Tibial nerve (tissue), 4 donors: Measurements from ENCODE around the gene CDH26.

ENCODE experiments used
- CTCF ChIP-seq, 5 experiments: fragments of 200-600 bp in 3 of 5; fragments of 450-650 bp in 2 of 5; sonication (generic) in 3 of 5; IDR thresholded peaks; one replicate each; pipeline ENCODE4 v1.5.1; 2016 to 2019; ENCODE audit warnings: antibody characterized with exemption in 5 of 5, mild to moderate bottlenecking in 3 of 5, moderate library complexity in 2 of 5
- EP300 ChIP-seq, 2 donors: sonication (generic); formaldehyde crosslinking; IDR thresholded peaks; one replicate each; pipeline ENCODE4 v1.6.1; 2017; ENCODE audit warnings: antibody characterized with exemption in 2 of 2, mild to moderate bottlenecking in 1 of 2
- POLR2A ChIP-seq, 2 donors: fragments of 450-650 bp; IDR thresholded peaks; one replicate each; pipeline ENCODE4 v1.6.1; 2017; ENCODE audit warnings: antibody characterized with exemption in 2 of 2, mild to moderate bottlenecking in 2 of 2, moderate library complexity in 2 of 2

GRCh38 chr20:59932616-59933295 is 25.5 kb upstream of the CDH26 start:
- TF ChIP-seq POLR2A (IDR thresholded peaks at IDR 0.05) (no peak), EP300 (IDR thresholded peaks at IDR 0.05) (no peak), CTCF (IDR thresholded peaks at IDR 0.05) (no peak)
